PC-3 (cell line): ENCODE data around the gene CDH4. TPM values are rescaled to one million over a fixed set of nuclear protein-coding genes. Genes with fewer than 3 reads are reported as not detected.

Experiments
- ATAC-seq: fragments of 200-7000 bp; cut with Tn5 transposase; 2 replicates; pipeline ENCODE4 v1.9.1; 2020; ENCODE audit warnings: mild to moderate bottlenecking, moderate library complexity
- BruUV-seq: library from RNA; stranded (reverse); fragments of 400-500 nt; replicated peaks from 2 replicates; lab custom pipeline; 2021; lab: Mats Ljungman, UMichigan
- CTCF ChIA-PET: fragments of 300-600 bp; sonication (Branson Sonifier 250); formaldehyde crosslinking; loops from one replicate; lab custom pipeline; 2022; ENCODE audit warnings: antibody characterized with exemption; lab: Charles Lee
- POLR2A ChIA-PET: fragments of 300-600 bp; sonication (Branson Sonifier 250); formaldehyde crosslinking; loops from one replicate; lab custom pipeline; 2022; ENCODE audit warnings: antibody characterized with exemption; ENCODE audit not compliant: unreplicated experiment; lab: Charles Lee
- DNase-seq: peaks from one replicate; pipeline ENCODE4 v3.0.0-alpha.2; 2015
- H2AFZ ChIP-seq: fragments of 300-600 bp; sonication (generic); 2 replicates; pipeline ENCODE4 v1.6.0; 2016; ENCODE audit warnings: antibody characterized with exemption, low read length
- H3F3A ChIP-seq: fragments of 300-600 bp; sonication (generic); one replicate; pipeline ENCODE4 v1.6.0; 2017; ENCODE audit warnings: antibody characterized with exemption, low read length, control low read depth, mild to moderate bottlenecking; ENCODE audit not compliant: unreplicated experiment
- H3K27ac ChIP-seq: fragments of 300-600 bp; sonication (generic); 2 replicates; pipeline ENCODE4 v1.5.1; 2016; ENCODE audit warnings: mild to moderate bottlenecking, low read length
- H3K27me3 ChIP-seq: fragments of 300-600 bp; sonication (generic); 2 replicates; pipeline ENCODE4 v1.6.1; 2016; ENCODE audit warnings: low read length, mixed read lengths
- H3K36me3 ChIP-seq: fragments of 300-600 bp; sonication (generic); 2 replicates; pipeline ENCODE4 v1.6.1; 2016; ENCODE audit warnings: low read depth, mixed run types, low read length, mixed read lengths
- H3K4me1 ChIP-seq: fragments of 300-600 bp; sonication (generic); 2 replicates; pipeline ENCODE4 v1.5.1; 2016; ENCODE audit warnings: low read length; ENCODE audit not compliant: insufficient read depth
- H3K4me2 ChIP-seq: fragments of 300-600 bp; sonication (generic); 2 replicates; pipeline ENCODE4 v1.6.0; 2016; ENCODE audit warnings: low read length
- H3K4me3 ChIP-seq: fragments of 300-600 bp; sonication (generic); 2 replicates; pipeline ENCODE4 v1.5.1; 2016; ENCODE audit warnings: mild to moderate bottlenecking, low read length, mixed read lengths
- H3K79me2 ChIP-seq: fragments of 300-600 bp; sonication (generic); 2 replicates; pipeline ENCODE4 v1.6.1; 2017; ENCODE audit warnings: low read length, mixed read lengths
- H3K9ac ChIP-seq: fragments of 300-600 bp; sonication (generic); 2 replicates; pipeline ENCODE4 v1.6.0; 2016; ENCODE audit warnings: mild to moderate bottlenecking, low read length
- H3K9me2 ChIP-seq: fragments of 300-600 bp; sonication (generic); replicated peaks from 2 replicates; pipeline ENCODE4 v1.6.1; 2016; ENCODE audit warnings: mixed run types, low read length, mixed read lengths
- H3K9me3 ChIP-seq: fragments of 300-600 bp; sonication (generic); 2 replicates; pipeline ENCODE4 v1.6.1; 2016; ENCODE audit warnings: low read length, mixed read lengths
- H4K20me1 ChIP-seq: fragments of 300-600 bp; sonication (generic); 2 replicates; pipeline ENCODE4 v1.6.1; 2016; ENCODE audit warnings: low read length, mixed read lengths
- CTCF ChIP-seq: fragments of 300-600 bp; sonication (generic); conservative IDR thresholded peaks from 2 replicates; pipeline ENCODE4 v1.5.1; 2017; ENCODE audit warnings: antibody characterized with exemption, low read depth, mild to moderate bottlenecking, low read length
- EZH2 ChIP-seq: fragments of 300-600 bp; sonication (generic); IDR thresholded peaks from one replicate; pipeline ENCODE4 v1.6.1; 2017; ENCODE audit warnings: antibody characterized with exemption, mild to moderate bottlenecking, low read length; ENCODE audit not compliant: unreplicated experiment
- EZH2phosphoT487 ChIP-seq: fragments of 300-600 bp; sonication (generic); IDR thresholded peaks from 2 replicates; pipeline ENCODE4 v1.6.1; 2018; ENCODE audit warnings: mild to moderate bottlenecking, antibody characterized with exemption, low read length, borderline replicate concordance
- intact Hi-C: fragments of 100-400 bp; cut with micrococcal nuclease; formaldehyde crosslinking; loops from 2 replicates; pipeline ENCODE4 v1.9.0; 2023
- total RNA-seq: library from RNA; depleted of rRNA; stranded (reverse); fragments of >200 nt; gene quantifications from 2 replicates; pipeline ENCODE4 v1.2.3, GENCODE V29; 2014

CDH4 gene
- total RNA-seq, 1 experiment from 2014 or later, result not detected

GRCh38 chr20:61738601-61739069 is 486.6 kb downstream of the CDH4 start:
- Histone ChIP-seq H3K9me2 (no peaks in the 10 kb centered on the region), H3K27ac (no peak overlapping the region), H3K36me3 (no peaks in the 10 kb centered on the region), H3K4me1 (no peaks in the 10 kb centered on the region), H3K4me2 (no peak overlapping the region), H3F3A (no peaks in the 10 kb centered on the region), H2AFZ (no peak overlapping the region), H3K9me3 (no peaks in the 10 kb centered on the region), H4K20me1 (no peaks in the 10 kb centered on the region), H3K9ac (no peak overlapping the region), H3K27me3 (peaks cover 82% of the 10 kb centered on the region), H3K79me2 (no peaks in the 10 kb centered on the region), H3K4me3 (no peak overlapping the region)
- TF ChIP-seq EZH2 (no peak), EZH2phosphoT487 (no peak), CTCF (no peak)
- intact Hi-C loops, result no loop called here
- DNase-seq (no peak), ATAC-seq (no peak)
- no TSS peak for BruUV-seq
- POLR2A ChIA-PET, result no interaction called here
- CTCF ChIA-PET, result no interaction called here

GRCh38 chr20:61739086-61739831 is 487.2 kb downstream of the CDH4 start:
- Histone ChIP-seq H3K79me2 (no peaks in the 10 kb centered on the region), H3K9me2 (no peaks in the 10 kb centered on the region), H3K27ac (no peak overlapping the region), H3K9me3 (no peaks in the 10 kb centered on the region), H3K4me1 (no peaks in the 10 kb centered on the region), H4K20me1 (no peaks in the 10 kb centered on the region), H3K9ac (no peak overlapping the region), H3K27me3 (peaks cover 81% of the 10 kb centered on the region), H3K36me3 (no peaks in the 10 kb centered on the region), H3F3A (no peaks in the 10 kb centered on the region), H3K4me3 (no peak overlapping the region), H2AFZ (no peak overlapping the region), H3K4me2 (no peak overlapping the region)
- CTCF ChIA-PET, result no interaction called here
- no peak for TF ChIP-seq EZH2phosphoT487
- no peak for TF ChIP-seq EZH2
- no peak for TF ChIP-seq CTCF
- DNase-seq, result no peak
- BruUV-seq, result no TSS peak
- intact Hi-C loops, result no loop called here
- POLR2A ChIA-PET, result no interaction called here
- ATAC-seq, result no peak

GRCh38 chr20:61739832-61740118 is 487.7 kb downstream of the CDH4 start:
- H3K4me1 ChIP-seq, result no peaks in the 10 kb centered on the region
- no peak overlapping the region for H3K4me2 ChIP-seq
- no peaks in the 10 kb centered on the region for H3F3A ChIP-seq
- H3K27ac ChIP-seq, result no peak overlapping the region
- CTCF ChIA-PET, result no interaction called here
- H3K79me2 ChIP-seq, result no peaks in the 10 kb centered on the region
- DNase-seq, result no peak
- peaks cover 80% of the 10 kb centered on the region for H3K27me3 ChIP-seq
- no peak overlapping the region for H3K4me3 ChIP-seq
- H3K9ac ChIP-seq, result no peak overlapping the region
- ATAC-seq, result no peak
- TF ChIP-seq CTCF (no peak), EZH2 (no peak), EZH2phosphoT487 (no peak)
- H4K20me1 ChIP-seq, result no peaks in the 10 kb centered on the region
- no peak overlapping the region for H2AFZ ChIP-seq
- no peaks in the 10 kb centered on the region for H3K9me3 ChIP-seq
- intact Hi-C loops, result no loop called here
- H3K9me2 ChIP-seq, result no peaks in the 10 kb centered on the region
- no peaks in the 10 kb centered on the region for H3K36me3 ChIP-seq
- POLR2A ChIA-PET, result no interaction called here
- BruUV-seq, result no TSS peak
